CD14-positive monocyte (primary cell): Measurements from ENCODE around the gene MYO3B. TPM values are rescaled to one million over a fixed set of nuclear protein-coding genes. Genes with fewer than 3 reads are reported as not detected.

Experiments
- DNase-seq, 3 donors: peaks; one replicate each; pipeline ENCODE4 v3.0.0-alpha.2; 2011 to 2022
- H2AFZ ChIP-seq: 2 replicates; pipeline ENCODE4 v1.6.0; 2012; ENCODE audit warnings: mild to moderate bottlenecking, low read depth, low read length, inconsistent platforms; ENCODE audit not compliant: insufficient read depth, poor library complexity, severe bottlenecking
- H3K27ac ChIP-seq, 2 donors: 1 replicate in 1 of 2; 2 replicates in 1 of 2; pipeline ENCODE4 v1.5.1; 2012 to 2013; ENCODE audit warnings: low read length in 2 of 2, control low read depth in 1 of 2, inconsistent platforms in 1 of 2, low read depth in 1 of 2, mild to moderate bottlenecking in 1 of 2
- H3K27me3 ChIP-seq, 2 donors: one replicate each; pipeline versions ENCODE4 v1.6.0 to v1.6.1; 2011 to 2013; ENCODE audit warnings: low read length in 2 of 2; ENCODE audit not compliant: control insufficient read depth in 2 of 2, insufficient read depth in 2 of 2
- H3K36me3 ChIP-seq, 2 donors: replicated peaks in 1 of 2; 1 replicate in 1 of 2; 2 replicates in 1 of 2; pipeline versions ENCODE4 v1.5.1 to v1.6.1; 2012 to 2013; ENCODE audit warnings: low read length in 2 of 2, control low read depth in 1 of 2, inconsistent platforms in 1 of 2, mild to moderate bottlenecking in 1 of 2; ENCODE audit not compliant: insufficient read depth in 2 of 2, control insufficient read depth in 1 of 2
- H3K4me1 ChIP-seq, 2 donors: 1 replicate in 1 of 2; 2 replicates in 1 of 2; pipeline versions ENCODE4 v1.5.1 to v1.6.1; 2012 to 2013; ENCODE audit warnings: low read length in 2 of 2, control low read depth in 1 of 2, inconsistent platforms in 1 of 2, mild to moderate bottlenecking in 1 of 2, moderate library complexity in 1 of 2; ENCODE audit not compliant: insufficient read depth in 2 of 2, control insufficient read depth in 1 of 2
- H3K4me2 ChIP-seq: replicated peaks from 2 replicates; pipeline ENCODE3; 2012; ENCODE audit warnings: low read length, moderate library complexity, mild to moderate bottlenecking; ENCODE audit not compliant: poor library complexity, severe bottlenecking; ENCODE audit errors: extremely low read depth
- H3K4me3 ChIP-seq, 3 experiments: fragments of 200-600 bp in 1 of 3; sonication (generic) in 1 of 3; replicated peaks in 1 of 3; 1 replicate in 2 of 3; 2 replicates in 1 of 3; pipeline ENCODE4 v1.5.1; 2011 to 2013; ENCODE audit warnings: low read length in 3 of 3, mild to moderate bottlenecking in 3 of 3, control low read depth in 2 of 3, low read depth in 2 of 3, inconsistent platforms in 1 of 3, moderate library complexity in 1 of 3
- H3K79me2 ChIP-seq: 2 replicates; pipeline ENCODE4 v1.6.0; 2012; ENCODE audit warnings: mild to moderate bottlenecking, control low read depth, inconsistent platforms, low read length, moderate library complexity; ENCODE audit not compliant: insufficient read depth
- H3K9ac ChIP-seq: 2 replicates; pipeline ENCODE4 v1.6.0; 2017; ENCODE audit warnings: low read length, mild to moderate bottlenecking; ENCODE audit not compliant: insufficient read depth, poor library complexity, severe bottlenecking
- H3K9me3 ChIP-seq, 2 donors: replicated peaks in 1 of 2; 1 replicate in 1 of 2; 2 replicates in 1 of 2; pipeline versions ENCODE4 v1.5.1 to v1.6.1; 2012 to 2013; ENCODE audit warnings: low read length in 2 of 2, control low read depth in 1 of 2; ENCODE audit not compliant: control insufficient read depth in 1 of 2, insufficient read depth in 1 of 2
- H4K20me1 ChIP-seq: 2 replicates; pipeline ENCODE4 v1.6.0; 2012; ENCODE audit warnings: mild to moderate bottlenecking, low read length, control low read depth, moderate library complexity; ENCODE audit not compliant: insufficient read depth
- H3K27ac Mint-ChIP-seq, 7 donors: one replicate each; pipeline ENCODE4 v1.8.0; 2020; ENCODE audit warnings: mild to moderate bottlenecking in 7 of 7, mixed read lengths in 7 of 7, moderate library complexity in 6 of 7, inconsistent platforms in 2 of 7
- H3K27me3 Mint-ChIP-seq, 3 donors: one replicate each; pipeline ENCODE4 v1.8.0; 2021 to 2022; ENCODE audit warnings: low read depth in 3 of 3, mild to moderate bottlenecking in 3 of 3, mixed read lengths in 3 of 3, moderate library complexity in 3 of 3, inconsistent platforms in 1 of 3
- H3K36me3 Mint-ChIP-seq, 2 donors: one replicate each; pipeline ENCODE4 v1.8.0; 2020; ENCODE audit warnings: mixed read lengths in 2 of 2, inconsistent platforms in 1 of 2, mild to moderate bottlenecking in 1 of 2
- H3K4me1 Mint-ChIP-seq: one replicate; pipeline ENCODE4 v1.8.0; 2020; ENCODE audit warnings: mild to moderate bottlenecking, mixed read lengths
- H3K4me3 Mint-ChIP-seq, 2 donors: one replicate each; pipeline ENCODE4 v1.8.0; 2020; ENCODE audit warnings: mild to moderate bottlenecking in 2 of 2, mixed read lengths in 2 of 2, moderate library complexity in 1 of 2
- H3K9me3 Mint-ChIP-seq, 7 donors: one replicate each; pipeline ENCODE4 v1.8.0; 2020 to 2022; ENCODE audit warnings: mixed read lengths in 7 of 7, mild to moderate bottlenecking in 6 of 7, moderate library complexity in 6 of 7, inconsistent platforms in 2 of 7
- CTCF ChIP-seq: fragments of 200-600 bp; IDR thresholded peaks from one replicate; pipeline ENCODE4 v1.8.0; 2022; ENCODE audit warnings: antibody characterized with exemption, mild to moderate bottlenecking
- WGBS: methylation state at CpG from one replicate; pipeline ENCODE4 v1.1.5; 2013; ENCODE audit warnings: missing lambda C conversion rate; ENCODE audit not compliant: insufficient coverage; 5-methylcytosine and 5-hydroxymethylcytosine counted together
- intact Hi-C, 2 donors: fragments of 100-400 bp; cut with micrococcal nuclease; formaldehyde crosslinking; loops; one replicate each; pipeline versions ENCODE4 v1.15.0 to v1.15.1; 2023
- polyA plus RNA-seq, 3 donors: library from polyadenylated mRNA; depleted of rRNA in 1 of 3; unstranded in 2 of 3; stranded (reverse) in 1 of 3; fragments of 300-500 nt in 2 of 3; fragments of >200 nt in 1 of 3; fragmentation: Illumina TruSeq in 2 of 3; gene quantifications; 1 replicate in 2 of 3; 2 replicates in 1 of 3; pipeline ENCODE4 v1.2.3, GENCODE V29; 2012 to 2021

MYO3B gene
- polyA plus RNA-seq, 3 donors = not detected

- no peaks in the 10 kb centered on the region for H3K9me3 ChIP-seq
- H3K4me1 ChIP-seq = no peaks in the 10 kb centered on the region
- H2AFZ ChIP-seq = no peak overlapping the region
- H3K4me3 Mint-ChIP-seq = no peak overlapping the region
- peaks cover 0 to 5% (median 0%) of the 10 kb centered on the region in 7 donors for H3K9me3 Mint-ChIP-seq
- no peak overlapping the region for H3K27ac Mint-ChIP-seq
- H3K4me3 ChIP-seq = no peak overlapping the region
- H3K36me3 Mint-ChIP-seq = no peaks in the 10 kb centered on the region
- no peaks in the 10 kb centered on the region for H4K20me1 ChIP-seq
- intact Hi-C loops = no loop called here
- no peak for TF ChIP-seq CTCF
- WGBS = 98% methylated on average over 4 of the region's 4 CpGs
- H3K27ac ChIP-seq = no peak overlapping the region
- H3K4me1 Mint-ChIP-seq = no peaks in the 10 kb centered on the region
- peaks cover 7 to 9% (median 8%) of the 10 kb centered on the region in 3 donors for H3K27me3 Mint-ChIP-seq
- no peaks in the 10 kb centered on the region for H3K36me3 ChIP-seq
- H3K9ac ChIP-seq = no peak overlapping the region
- H3K27me3 ChIP-seq = peaks cover 0 to 2% of the 10 kb centered on the region in 2 donors
- no peak for DNase-seq
- no peak overlapping the region for H3K4me2 ChIP-seq
- no peaks in the 10 kb centered on the region for H3K79me2 ChIP-seq
Observed at GRCh38 chr2:170535552-170535951, 357.6 kb downstream of the MYO3B start.

GRCh38 chr2:170544817-170545216 lies 366.9 kb downstream of the MYO3B start:
- Histone ChIP-seq H4K20me1 (no peaks in the 10 kb centered on the region), H3K27me3 (no peaks in the 10 kb centered on the region), H3K9me3 (no peaks in the 10 kb centered on the region), H3K9ac (no peak overlapping the region), H3K27ac (no peak overlapping the region), H3K4me3 (no peak overlapping the region), H3K4me1 (no peaks in the 10 kb centered on the region), H3K36me3 (no peaks in the 10 kb centered on the region), H3K79me2 (no peaks in the 10 kb centered on the region), H3K4me2 (no peak overlapping the region), H2AFZ (no peak overlapping the region)
- Mint-ChIP-seq H3K36me3 (no peaks in the 10 kb centered on the region), H3K4me1 (no peaks in the 10 kb centered on the region), H3K9me3 (peaks cover 0 to 7% (median 4%) of the 10 kb centered on the region in 7 donors), H3K27me3 (peaks cover 0 to 4% (median 0%) of the 10 kb centered on the region in 3 donors), H3K27ac (no peak overlapping the region), H3K4me3 (no peak overlapping the region)
- WGBS = no CpG with 5 or more reads among the region's 3 CpGs
- no peak for TF ChIP-seq CTCF
- DNase-seq = no peak
- intact Hi-C loops = no loop called here
